Smooth muscle cell of the umbilical artery (primary cell): ENCODE measurements around the gene TBXT. TPM values are rescaled to one million over a fixed set of nuclear protein-coding genes. Genes with fewer than 3 reads are reported as not detected.

ENCODE experiments used
- total RNA-seq: library from RNA; depleted of rRNA; stranded (reverse); fragments of >200 nt; gene quantifications from 2 replicates; pipeline ENCODE4 v1.2.3, GENCODE V29; 2014

TBXT gene, protein sequence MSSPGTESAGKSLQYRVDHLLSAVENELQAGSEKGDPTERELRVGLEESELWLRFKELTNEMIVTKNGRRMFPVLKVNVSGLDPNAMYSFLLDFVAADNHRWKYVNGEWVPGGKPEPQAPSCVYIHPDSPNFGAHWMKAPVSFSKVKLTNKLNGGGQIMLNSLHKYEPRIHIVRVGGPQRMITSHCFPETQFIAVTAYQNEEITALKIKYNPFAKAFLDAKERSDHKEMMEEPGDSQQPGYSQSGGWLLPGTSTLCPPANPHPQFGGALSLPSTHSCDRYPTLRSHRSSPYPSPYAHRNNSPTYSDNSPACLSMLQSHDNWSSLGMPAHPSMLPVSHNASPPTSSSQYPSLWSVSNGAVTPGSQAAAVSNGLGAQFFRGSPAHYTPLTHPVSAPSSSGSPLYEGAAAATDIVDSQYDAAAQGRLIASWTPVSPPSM
- total RNA-seq: not detected in 2 replicates

DNA sequence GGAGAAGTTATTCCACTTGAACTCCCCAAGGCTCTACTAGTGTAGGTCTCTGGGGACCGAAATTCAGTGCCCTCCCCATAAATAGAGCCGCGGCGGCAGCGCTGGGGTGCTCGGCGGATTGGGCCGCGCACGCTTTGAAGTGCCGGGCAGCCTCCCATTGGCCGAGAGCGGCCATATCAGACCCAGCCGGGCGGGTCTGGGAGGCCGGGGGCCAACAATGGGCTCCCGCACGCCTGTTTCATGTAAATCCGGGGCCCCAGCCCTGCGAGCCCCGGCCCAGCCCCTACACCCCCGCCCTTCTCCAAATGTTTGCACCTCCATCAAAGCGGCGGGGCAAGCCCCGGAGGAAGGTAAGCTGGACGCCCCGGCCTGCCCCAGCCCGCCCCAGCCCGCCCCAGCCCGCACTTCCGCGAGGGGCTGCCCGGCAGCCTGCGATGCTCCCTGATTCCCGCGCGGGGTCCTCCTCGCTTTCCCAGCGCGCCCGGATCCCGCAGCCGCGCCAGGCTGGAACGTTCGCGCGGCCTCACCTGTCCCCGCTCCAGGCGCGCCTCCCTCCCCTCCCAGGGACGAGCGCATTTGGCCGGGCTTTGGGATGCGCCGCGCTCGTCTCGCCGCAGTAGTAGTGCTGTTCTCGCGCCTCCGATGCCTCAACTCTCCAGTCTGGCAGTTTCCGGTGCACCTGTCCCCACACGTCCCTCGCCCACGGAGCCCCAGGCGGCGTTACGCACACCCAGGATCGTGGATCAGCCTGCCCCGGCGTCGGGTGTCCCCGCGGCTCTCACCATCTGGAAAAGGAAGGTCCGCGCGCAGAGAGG lies at the start of gene TBXT:
TBXT (minus strand) TSS at position 51 of the 815 bp plus-strand sequence. CDS start 260 bp downstream, outside the sequence.

Other genes with a start within 250 kb of the TBXT start
- not detected in 2 replicates for gene PRR18, start 140.5 kb upstream of the TBXT start, total RNA-seq
- 46.6 and 47.2 TPM in 2 replicates for gene SFT2D1, start 174.7 kb upstream of the TBXT start, total RNA-seq
- gene MPC1, start 215.1 kb upstream of the TBXT start, total RNA-seq: 18.3 and 24.6 TPM in 2 replicates